ENCODE measurements around the gene C5. TPM values are rescaled to one million over a fixed set of nuclear protein-coding genes. Genes with fewer than 3 reads are reported as not detected.
"Not testable (repeated sequence)": the region's sequence is repeated elsewhere in the genome, so short reads cannot be mapped to it uniquely, and the experiment has no call there.

Gene C5
- total and polyA plus RNA-seq, 8 donors: 12.3 to 91.6 (median 77.8) TPM

- ATAC-seq: no peak
Measured at GRCh38 chr9:121034529-121034928, 15.5 kb downstream of the C5 start.

GRCh38 chr9:121029469-121029868, 20.6 kb downstream of the C5 start:
- TF ChIP-seq, protein P1, sequence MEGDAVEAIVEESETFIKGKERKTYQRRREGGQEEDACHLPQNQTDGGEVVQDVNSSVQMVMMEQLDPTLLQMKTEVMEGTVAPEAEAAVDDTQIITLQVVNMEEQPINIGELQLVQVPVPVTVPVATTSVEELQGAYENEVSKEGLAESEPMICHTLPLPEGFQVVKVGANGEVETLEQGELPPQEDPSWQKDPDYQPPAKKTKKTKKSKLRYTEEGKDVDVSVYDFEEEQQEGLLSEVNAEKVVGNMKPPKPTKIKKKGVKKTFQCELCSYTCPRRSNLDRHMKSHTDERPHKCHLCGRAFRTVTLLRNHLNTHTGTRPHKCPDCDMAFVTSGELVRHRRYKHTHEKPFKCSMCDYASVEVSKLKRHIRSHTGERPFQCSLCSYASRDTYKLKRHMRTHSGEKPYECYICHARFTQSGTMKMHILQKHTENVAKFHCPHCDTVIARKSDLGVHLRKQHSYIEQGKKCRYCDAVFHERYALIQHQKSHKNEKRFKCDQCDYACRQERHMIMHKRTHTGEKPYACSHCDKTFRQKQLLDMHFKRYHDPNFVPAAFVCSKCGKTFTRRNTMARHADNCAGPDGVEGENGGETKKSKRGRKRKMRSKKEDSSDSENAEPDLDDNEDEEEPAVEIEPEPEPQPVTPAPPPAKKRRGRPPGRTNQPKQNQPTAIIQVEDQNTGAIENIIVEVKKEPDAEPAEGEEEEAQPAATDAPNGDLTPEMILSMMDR (IDR thresholded peaks at IDR 0.05): no peak
- ATAC-seq (no peak), DNase-seq (no peak)
- Histone ChIP-seq H3K4me3 (no peak overlapping the region), H3K36me3 (no peaks in the 10 kb centered on the region), H3K9me3 (no peaks in the 10 kb centered on the region), H3K4me1 (no peaks in the 10 kb centered on the region), H3K27ac (no peak overlapping the region), H3K27me3 (no peaks in the 10 kb centered on the region)
- intact Hi-C loops (cut with DNase I): no loop called here

More at GRCh38 chr9:121034529-121034928, 15.5 kb downstream of the C5 start:
- Histone ChIP-seq H3K4me1 (no peaks in the 10 kb centered on the region), H3K27ac (no peak overlapping the region), H3K27me3 (no peaks in the 10 kb centered on the region), H3K4me3 (no peak overlapping the region), H3K9me3 (no peaks in the 10 kb centered on the region), H3K36me3 (no peaks in the 10 kb centered on the region)
- intact Hi-C loops (cut with DNase I): no loop called here
- TF ChIP-seq, protein P1 (IDR thresholded peaks at IDR 0.05): no peak
- DNase-seq: no peak

GRCh38 chr9:121028285-121028684, 21.8 kb downstream of the C5 start:
- H3K4me1 ChIP-seq; H3K9me3 ChIP-seq; H3K36me3 ChIP-seq; DNase-seq; H3K4me3 ChIP-seq; intact Hi-C loops (cut with DNase I); ATAC-seq; H3K27me3 ChIP-seq; H3K27ac ChIP-seq: not testable (repeated sequence)

DNA sequence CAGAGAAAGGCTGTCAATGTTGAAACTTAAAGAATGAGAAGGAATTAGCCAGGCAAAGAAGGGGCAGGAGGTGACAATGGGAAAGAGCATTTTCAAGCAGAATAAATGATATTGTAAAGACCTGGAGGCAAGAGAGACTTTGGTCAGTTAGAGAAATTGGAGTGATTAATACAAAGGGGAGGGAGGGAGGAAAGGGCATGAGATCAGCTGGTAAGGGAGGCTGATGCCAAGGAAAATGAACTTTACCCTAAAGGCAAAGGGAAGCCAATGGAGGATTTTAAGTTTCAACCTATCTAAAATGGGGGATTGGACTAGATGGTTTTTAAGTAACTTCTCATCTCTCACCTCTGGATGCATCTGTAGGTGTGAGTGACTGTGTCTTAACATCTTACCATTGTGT, 23.3 kb downstream of the C5 start:
- Histone ChIP-seq H3K36me3 (no peaks in the 10 kb centered on the region), H3K27ac (no peak overlapping the region), H3K9me3 (no peaks in the 10 kb centered on the region), H3K27me3 (no peaks in the 10 kb centered on the region), H3K4me3 (no peak overlapping the region), H3K4me1 (no peaks in the 10 kb centered on the region)
- intact Hi-C loops (cut with DNase I): no loop called here
- TF ChIP-seq, protein P1 (IDR thresholded peaks at IDR 0.05): no peak
- DNase-seq (no peak), ATAC-seq (no peak)

- ATAC-seq (no peak), DNase-seq (no peak)
- H3K36me3 ChIP-seq: no peaks in the 10 kb centered on the region
- no peaks in the 10 kb centered on the region for H3K27me3 ChIP-seq
- no peak overlapping the region for H3K4me3 ChIP-seq
- H3K27ac ChIP-seq: no peak overlapping the region
- H3K4me1 ChIP-seq: no peaks in the 10 kb centered on the region
- TF ChIP-seq, protein P1 (IDR thresholded peaks at IDR 0.05): no peak
- intact Hi-C loops (cut with DNase I): no loop called here
- no peaks in the 10 kb centered on the region for H3K9me3 ChIP-seq
Measured at GRCh38 chr9:121026260-121026691, 23.8 kb downstream of the C5 start.

DNA sequence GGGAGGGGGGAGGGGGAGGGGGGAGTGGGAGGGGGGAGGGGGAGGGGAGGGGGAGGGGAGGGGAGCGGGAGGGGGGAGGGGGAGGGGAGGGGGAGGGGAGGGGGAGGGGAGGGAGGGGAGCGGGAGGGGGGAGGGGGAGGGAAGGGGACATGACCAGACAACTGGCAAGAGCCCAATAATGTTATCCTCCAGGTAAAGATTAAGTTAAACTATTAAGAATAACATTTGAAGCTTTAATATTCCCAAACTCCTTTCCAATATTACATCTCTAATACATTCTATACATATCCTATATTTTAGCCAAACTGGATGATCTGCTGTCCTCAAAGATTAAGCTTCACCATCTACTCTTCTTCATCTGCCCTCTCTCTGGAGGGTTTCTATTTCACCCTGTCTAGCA, 25.8 kb downstream of the C5 start:
- TF ChIP-seq, protein P1 (IDR thresholded peaks at IDR 0.05): no peak
- ATAC-seq (no peak), DNase-seq (no peak)
- Histone ChIP-seq H3K4me1 (no peaks in the 10 kb centered on the region), H3K27ac (no peak overlapping the region), H3K27me3 (no peaks in the 10 kb centered on the region), H3K4me3 (no peak overlapping the region), H3K36me3 (no peaks in the 10 kb centered on the region), H3K9me3 (no peaks in the 10 kb centered on the region)
- intact Hi-C loops (cut with DNase I): no loop called here
